Measurements from ENCODE around the gene CYTH4.

GRCh38 chr22:37324340-37325038 is 42.2 kb downstream of the CYTH4 start:
- no peak for TF ChIP-seq CTCF (conservative IDR thresholded peaks at IDR 0.05; ENCODE audit: low read depth in 2 of 2)
- TF ChIP-seq, protein P1, sequence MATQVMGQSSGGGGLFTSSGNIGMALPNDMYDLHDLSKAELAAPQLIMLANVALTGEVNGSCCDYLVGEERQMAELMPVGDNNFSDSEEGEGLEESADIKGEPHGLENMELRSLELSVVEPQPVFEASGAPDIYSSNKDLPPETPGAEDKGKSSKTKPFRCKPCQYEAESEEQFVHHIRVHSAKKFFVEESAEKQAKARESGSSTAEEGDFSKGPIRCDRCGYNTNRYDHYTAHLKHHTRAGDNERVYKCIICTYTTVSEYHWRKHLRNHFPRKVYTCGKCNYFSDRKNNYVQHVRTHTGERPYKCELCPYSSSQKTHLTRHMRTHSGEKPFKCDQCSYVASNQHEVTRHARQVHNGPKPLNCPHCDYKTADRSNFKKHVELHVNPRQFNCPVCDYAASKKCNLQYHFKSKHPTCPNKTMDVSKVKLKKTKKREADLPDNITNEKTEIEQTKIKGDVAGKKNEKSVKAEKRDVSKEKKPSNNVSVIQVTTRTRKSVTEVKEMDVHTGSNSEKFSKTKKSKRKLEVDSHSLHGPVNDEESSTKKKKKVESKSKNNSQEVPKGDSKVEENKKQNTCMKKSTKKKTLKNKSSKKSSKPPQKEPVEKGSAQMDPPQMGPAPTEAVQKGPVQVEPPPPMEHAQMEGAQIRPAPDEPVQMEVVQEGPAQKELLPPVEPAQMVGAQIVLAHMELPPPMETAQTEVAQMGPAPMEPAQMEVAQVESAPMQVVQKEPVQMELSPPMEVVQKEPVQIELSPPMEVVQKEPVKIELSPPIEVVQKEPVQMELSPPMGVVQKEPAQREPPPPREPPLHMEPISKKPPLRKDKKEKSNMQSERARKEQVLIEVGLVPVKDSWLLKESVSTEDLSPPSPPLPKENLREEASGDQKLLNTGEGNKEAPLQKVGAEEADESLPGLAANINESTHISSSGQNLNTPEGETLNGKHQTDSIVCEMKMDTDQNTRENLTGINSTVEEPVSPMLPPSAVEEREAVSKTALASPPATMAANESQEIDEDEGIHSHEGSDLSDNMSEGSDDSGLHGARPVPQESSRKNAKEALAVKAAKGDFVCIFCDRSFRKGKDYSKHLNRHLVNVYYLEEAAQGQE (IDR thresholded peaks at IDR 0.05; ENCODE audit: unreplicated experiment), result no peak
- no peak for TF ChIP-seq EZH2 (IDR thresholded peaks at IDR 0.05; ENCODE audit: low read depth, unreplicated experiment)
- no peak for TF ChIP-seq CREB1 (CRISPR knock-in tag; IDR thresholded peaks at IDR 0.05; ENCODE audit: low read depth)
- no peak for TF ChIP-seq ZNF114 (CRISPR knock-in tag; IDR thresholded peaks at IDR 0.05)
- TF ChIP-seq ETS1 (IDR thresholded peaks at IDR 0.05), result no peak
- TF ChIP-seq EZH2phosphoT487 (IDR thresholded peaks at IDR 0.05; ENCODE audit: unreplicated experiment), result no peak
- no peak for TF ChIP-seq JUNB (IDR thresholded peaks at IDR 0.05; ENCODE audit: unreplicated experiment)

All from GM23338 (cell line).